Fibroblast of pulmonary artery (primary cell): ENCODE data around the gene PSTPIP1.

Experiments used
- DNase-seq: peaks from one replicate; pipeline ENCODE4 v3.0.0-alpha.2; 2010; ENCODE audit warnings: low read depth
- H3K4me3 ChIP-seq: replicated peaks from 2 replicates; pipeline ENCODE4 v1.5.1; 2011; ENCODE audit warnings: low read depth, mild to moderate bottlenecking, control low read depth, low read length, moderate library complexity
- TF ChIP-seq, protein P1 (sequence below): IDR thresholded peaks from 2 replicates; pipeline ENCODE4 v1.5.1; 2011; ENCODE audit warnings: mild to moderate bottlenecking, control low read depth, low read length, inconsistent platforms; ENCODE audit errors: missing control alignments

Gene PSTPIP1

DNA sequence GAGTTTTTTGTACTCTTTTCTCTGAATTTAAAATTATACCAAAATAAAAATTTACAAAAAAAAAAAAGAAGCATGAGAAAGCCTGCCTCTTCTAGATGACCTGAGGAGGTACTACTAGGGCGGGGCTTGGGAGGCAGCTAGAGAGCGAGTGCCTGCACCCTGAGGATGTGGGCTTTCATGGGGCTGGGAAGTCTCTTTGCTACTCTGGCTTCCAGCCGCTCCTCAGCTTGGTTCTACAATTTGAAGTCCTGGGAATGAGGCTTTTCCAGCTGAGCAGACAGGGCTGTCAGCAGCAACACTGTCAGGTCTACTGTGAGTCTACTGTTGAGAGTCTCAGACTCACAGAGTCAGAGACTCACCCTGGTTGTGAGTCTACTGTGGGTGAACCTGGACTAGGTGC lies 8.2 kb upstream of the PSTPIP1 start:
- no peak for DNase-seq
- TF ChIP-seq, protein P1, sequence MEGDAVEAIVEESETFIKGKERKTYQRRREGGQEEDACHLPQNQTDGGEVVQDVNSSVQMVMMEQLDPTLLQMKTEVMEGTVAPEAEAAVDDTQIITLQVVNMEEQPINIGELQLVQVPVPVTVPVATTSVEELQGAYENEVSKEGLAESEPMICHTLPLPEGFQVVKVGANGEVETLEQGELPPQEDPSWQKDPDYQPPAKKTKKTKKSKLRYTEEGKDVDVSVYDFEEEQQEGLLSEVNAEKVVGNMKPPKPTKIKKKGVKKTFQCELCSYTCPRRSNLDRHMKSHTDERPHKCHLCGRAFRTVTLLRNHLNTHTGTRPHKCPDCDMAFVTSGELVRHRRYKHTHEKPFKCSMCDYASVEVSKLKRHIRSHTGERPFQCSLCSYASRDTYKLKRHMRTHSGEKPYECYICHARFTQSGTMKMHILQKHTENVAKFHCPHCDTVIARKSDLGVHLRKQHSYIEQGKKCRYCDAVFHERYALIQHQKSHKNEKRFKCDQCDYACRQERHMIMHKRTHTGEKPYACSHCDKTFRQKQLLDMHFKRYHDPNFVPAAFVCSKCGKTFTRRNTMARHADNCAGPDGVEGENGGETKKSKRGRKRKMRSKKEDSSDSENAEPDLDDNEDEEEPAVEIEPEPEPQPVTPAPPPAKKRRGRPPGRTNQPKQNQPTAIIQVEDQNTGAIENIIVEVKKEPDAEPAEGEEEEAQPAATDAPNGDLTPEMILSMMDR: no peak
- H3K4me3 ChIP-seq: no peak overlapping the region

GRCh38 chr15:76987276-76987675 lies 7.7 kb upstream of the PSTPIP1 start:
- DNase-seq: no peak
- no peak overlapping the region for H3K4me3 ChIP-seq
- TF ChIP-seq, protein P1: no peak

- DNase-seq: no peak
- no peak overlapping the region for H3K4me3 ChIP-seq
These were observed 6.7 kb upstream of the PSTPIP1 start for GRCh38 chr15:76987896-76988860.

DNA sequence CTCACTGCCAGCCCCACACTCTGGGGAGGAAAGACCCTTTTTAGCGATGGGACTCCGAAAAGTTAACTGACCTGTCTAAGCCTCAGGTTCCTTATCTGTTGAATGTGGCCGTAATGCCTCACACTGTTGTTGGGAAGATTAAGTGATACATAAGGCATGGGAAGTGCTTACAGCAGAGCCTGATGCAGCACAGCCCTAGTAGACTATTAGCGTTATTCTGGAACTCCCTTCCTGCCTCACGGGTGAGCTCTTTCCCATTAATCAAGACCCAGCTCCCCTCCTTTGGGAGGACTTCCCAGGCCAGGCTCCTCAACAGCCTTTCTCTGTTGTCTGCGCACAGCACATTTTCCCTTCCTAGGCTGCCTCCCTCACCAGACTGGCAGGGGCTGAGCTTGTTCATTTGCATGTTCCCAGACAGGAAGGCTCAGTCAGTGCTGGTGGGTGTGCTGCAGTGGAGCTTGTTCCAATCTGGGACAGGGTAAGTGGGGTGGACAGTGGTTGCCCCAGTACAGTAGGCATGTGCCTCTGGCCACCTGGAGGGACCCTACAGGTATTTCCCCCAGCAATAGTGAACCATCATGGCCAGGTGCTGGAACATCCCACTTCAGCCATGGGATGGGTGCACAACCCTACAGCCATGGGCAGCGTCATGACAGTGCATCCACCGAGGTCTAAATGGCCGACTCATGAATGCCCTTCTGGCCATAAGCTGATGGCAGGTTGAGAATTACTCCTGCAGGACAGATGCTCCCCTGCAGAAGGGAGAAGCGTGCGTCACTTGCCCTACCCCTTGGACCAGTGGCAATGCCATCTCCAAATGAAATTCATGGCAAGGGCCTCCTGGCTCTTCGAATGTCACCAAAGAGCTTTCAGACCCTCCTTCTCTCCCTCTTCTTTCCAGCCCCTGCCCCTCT lies 5.8 kb upstream of the PSTPIP1 start:
- H3K4me3 ChIP-seq: no peak overlapping the region
- no peak for DNase-seq
- TF ChIP-seq, protein P1: no peak

More at GRCh38 chr15:76987896-76988860, 6.7 kb upstream of the PSTPIP1 start:
- TF ChIP-seq, protein P1: no peak

- TF ChIP-seq, protein P1: no peak
- no peak for DNase-seq
- no peak overlapping the region for H3K4me3 ChIP-seq
These were observed 3.9 kb upstream of the PSTPIP1 start for GRCh38 chr15:76991048-76991447.

GRCh38 chr15:76991741-76992645 lies 2.9 kb upstream of the PSTPIP1 start:
- no peak for DNase-seq
- H3K4me3 ChIP-seq: no peak overlapping the region
- TF ChIP-seq, protein P1: no peak
